Stimulated activated CD4-positive, alpha-beta T cell treated with anti-CD3 and anti-CD28 coated beads, Interleukin-4, amount 100 ng/mL, for 48 hours (primary cell): Measurements from ENCODE around the gene GTF3C1.

Experiments used
- DNase-seq, 2 donors: peaks; one replicate each; pipeline ENCODE4 v3.0.0-alpha.2; 2020; ENCODE audit warnings: low read depth in 2 of 2

The GTF3C1 gene

DNA sequence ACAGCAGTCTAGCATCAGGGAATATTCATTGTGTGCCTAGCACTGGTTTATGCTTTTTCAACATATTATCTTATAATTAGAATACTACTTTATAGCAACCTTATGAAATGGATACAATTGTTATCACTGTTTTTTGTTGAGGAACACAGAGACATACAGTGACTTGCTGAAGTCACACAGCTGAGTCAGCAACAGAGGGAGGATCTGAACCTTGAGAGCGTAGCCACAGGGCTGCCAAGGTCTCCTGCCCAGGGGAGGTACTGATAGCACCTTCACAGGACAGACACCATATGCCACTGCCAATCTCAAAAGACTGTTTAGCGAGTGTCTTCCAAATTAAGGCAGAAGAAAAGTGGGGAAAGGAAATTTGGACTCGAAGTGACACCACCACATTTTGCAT, 63.0 kb downstream of the GTF3C1 start:
- DNase-seq: no peak

DNA sequence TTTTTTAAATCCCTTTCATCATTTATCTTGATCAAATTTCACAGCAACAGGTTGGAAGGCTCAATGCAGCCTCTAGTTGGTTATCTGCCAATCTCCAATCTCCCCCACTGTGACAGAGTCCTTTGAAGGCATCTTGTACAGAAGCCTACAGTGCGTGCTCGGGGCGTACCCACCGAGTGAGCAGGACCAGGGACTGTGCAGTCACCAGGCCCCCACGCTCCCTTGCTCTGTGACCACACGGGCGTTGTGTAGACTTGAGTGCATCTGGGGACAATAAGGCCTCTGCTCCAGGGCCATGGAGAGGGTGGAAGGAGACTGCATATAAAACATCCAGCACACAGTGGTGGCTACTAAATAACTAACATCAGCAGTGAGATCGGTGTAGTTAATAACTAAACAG, 63.4 kb downstream of the GTF3C1 start:
- no peak for DNase-seq

DNA sequence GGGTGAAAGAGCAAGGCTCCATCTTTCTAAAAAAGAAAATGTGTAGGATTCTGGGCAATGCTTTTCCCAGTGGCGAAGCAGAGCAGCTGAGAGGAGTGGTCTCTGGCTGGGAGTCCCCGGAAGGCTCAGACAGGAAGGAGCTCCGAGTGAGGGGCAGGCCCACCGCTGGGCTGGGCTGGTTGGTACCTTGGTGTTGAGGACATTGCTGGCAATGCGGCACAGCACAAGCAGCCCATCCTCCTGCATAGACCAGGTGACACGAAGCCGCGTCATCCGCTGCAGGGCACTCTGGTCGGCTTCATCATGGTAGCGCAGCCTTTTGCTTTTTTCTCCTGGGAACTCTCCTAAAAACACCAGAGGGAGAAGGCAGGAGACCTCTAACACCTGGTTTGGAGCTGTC, 63.9 kb downstream of the GTF3C1 start:
- DNase-seq: no peak

DNA sequence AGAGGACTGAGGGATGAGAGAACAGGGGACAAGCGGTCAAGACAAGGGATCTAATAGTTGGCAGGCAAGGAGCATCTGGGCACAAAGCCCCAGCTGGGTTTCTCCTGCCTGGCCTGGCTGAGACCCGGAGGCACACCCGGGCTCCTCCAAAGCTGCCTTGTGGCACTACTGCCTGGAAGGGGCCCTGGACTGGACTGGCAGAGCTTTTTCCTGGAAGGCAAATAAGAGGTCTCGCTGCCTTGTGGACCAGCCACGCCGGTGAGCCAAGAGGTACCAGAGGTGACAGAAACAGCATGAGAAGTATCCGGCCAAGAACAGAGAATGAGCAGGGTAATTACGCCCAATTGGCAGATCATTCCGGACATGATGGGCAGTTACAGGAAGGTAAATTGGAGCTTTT, 64.6 kb downstream of the GTF3C1 start:
- no peak for DNase-seq

DNA sequence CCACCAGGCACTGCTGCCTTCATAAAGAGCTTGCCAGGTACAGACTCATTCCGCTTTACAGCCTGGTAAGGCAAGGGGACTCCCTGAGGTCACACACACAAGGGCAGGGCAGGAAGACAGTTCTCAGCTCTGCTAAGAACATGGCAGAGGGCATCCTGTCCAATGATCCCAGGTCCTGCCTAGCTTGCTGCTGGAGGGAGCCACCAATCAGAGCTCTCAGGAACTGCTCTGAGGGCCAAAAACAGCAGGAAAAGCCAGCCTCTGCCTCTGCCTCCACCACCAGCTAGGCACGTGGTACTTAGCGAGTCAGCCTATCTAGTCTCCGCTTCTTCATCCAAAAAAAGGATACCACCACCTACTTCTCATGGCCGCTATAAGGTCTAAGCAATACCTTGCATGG, 66.1 kb downstream of the GTF3C1 start:
- no peak for DNase-seq

DNA sequence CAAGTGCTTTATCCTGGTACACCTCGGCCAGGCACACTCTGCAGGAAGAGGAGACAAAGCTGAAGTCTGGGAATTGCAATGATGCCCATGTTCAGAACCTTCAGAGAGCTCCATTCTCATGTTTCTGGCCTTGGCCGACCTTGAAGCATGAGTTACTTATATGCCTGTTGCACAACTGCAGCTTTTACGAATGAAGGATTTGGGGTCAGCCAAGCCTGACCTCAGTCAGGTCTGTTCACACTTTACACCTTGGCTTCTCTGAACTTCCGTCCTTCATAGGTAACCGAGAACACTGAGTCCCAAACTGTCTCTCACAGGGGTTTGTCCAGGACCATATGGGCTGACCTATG, 66.7 kb downstream of the GTF3C1 start:
- DNase-seq: no peak

DNA sequence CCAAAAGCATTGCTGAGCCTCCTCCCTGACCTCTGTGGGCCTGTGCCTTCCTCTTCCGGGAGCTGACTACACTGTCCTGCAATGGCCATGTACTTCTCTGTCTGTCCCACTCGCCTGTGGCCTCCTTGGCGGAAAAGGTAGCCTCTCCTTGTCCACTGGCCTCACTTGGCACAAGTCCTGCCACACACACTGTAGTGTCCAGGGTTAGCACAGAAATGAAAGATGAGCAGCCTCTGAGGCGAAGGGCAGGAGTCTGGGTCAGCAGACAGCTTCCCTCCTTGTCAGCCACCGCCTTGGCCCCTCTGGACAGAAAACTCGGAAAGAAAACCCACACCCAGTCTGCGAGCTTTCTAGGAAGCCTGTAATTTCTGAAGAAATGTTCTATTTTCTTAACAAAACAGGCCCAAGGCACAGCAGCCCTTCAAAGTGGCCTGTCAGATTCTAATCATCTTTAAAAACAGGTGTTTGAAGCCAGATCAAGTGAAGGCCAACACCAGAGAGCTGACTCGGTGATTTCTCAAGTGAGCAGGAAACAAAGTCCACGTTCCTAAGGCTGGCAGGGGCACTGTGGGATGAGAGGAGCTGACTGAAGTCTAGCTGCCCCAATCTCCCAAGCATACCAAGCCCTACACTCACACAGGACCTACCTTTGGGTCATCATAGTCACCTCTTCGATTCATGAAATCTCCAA, 67.2 kb downstream of the GTF3C1 start:
- no peak for DNase-seq

DNA sequence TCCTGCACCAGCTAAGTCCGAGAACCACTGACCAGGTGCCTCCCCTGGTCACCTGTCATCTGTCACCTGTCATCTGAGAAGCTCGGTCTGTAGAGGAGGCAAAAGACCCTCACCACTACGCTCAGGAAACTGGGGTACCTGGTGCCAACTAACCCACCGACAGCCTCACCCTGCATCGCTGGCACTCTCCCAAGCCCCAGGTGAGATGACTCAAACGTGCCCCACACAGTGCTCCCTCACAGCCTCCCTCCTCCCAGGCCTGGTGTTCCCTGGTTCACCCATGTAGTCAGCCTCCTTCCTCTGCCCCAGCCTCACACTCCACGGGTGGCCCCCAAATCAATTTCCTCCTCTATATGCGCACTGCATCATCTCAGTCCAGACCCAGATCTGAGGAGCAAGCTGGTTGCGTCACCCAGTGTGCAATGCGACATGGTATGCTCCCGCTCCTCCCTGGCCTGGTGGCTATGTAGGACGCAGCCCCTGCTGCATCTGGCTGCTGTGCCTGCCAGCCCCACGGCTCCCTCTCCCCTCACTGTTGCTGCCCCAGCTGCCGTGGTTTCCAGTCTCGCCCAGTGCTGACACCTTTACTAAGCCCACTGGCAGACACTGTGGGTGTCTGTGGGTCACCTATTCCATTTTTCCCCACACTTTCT, 68.3 kb downstream of the GTF3C1 start:
- no peak for DNase-seq

DNA sequence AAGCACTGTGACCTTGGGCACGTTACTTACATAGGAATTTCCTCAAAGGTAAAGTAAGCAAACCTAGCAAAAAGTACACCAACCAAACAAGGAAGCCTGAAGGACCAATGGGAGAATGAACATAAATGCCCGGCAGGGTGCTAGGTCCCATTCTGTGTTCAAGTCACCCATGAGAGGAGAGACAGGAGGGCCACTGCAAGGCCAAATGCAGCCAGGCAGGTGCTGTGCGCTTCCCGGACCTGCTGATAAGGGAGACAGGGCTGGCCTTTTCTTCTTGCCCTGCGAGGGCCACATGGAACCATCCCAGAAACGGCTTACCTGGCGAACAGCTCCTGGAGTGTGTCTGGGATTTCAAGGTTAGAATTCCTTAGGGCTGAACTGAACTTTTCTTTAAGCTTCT, 69.0 kb downstream of the GTF3C1 start:
- no peak for DNase-seq

DNA sequence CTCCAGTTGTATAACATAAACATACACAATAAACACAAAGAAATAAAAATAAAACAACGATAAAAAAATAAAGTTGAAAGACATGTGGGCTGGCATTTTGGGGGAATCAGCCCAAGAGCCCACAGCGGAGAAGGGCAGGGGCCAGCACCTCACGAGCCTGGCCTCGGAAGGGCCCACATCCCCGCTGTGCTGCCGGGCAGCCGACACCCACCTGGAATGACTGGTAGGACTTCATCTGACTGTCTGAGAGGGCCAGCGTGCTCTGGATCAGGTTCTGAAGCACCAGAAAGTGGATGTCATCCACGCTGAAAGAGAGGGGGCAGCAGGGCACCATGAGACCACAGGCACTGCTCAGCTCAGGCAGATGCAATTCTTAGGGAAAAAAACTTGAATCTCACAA, 73.5 kb downstream of the GTF3C1 start:
- DNase-seq: no peak

DNA sequence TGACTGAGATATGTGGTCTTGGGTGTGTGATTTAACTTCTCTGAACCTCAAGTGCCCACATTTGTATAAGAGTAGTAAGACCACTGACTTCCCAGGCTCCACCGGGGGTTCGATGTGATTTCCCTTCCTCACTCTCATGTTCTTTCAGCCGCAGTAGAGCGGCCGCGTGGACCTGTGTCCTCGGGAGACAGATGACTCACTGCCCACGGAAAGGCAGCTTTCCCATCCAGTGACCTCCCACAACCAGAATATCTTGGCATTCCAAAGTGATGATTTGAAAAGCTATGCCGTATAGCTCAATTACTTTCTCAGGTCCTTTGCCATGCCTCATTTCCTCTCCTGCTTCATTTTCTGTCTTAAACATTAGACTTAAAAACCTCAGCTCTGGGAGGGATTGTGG, 74.2 kb downstream of the GTF3C1 start:
- no peak for DNase-seq

DNA sequence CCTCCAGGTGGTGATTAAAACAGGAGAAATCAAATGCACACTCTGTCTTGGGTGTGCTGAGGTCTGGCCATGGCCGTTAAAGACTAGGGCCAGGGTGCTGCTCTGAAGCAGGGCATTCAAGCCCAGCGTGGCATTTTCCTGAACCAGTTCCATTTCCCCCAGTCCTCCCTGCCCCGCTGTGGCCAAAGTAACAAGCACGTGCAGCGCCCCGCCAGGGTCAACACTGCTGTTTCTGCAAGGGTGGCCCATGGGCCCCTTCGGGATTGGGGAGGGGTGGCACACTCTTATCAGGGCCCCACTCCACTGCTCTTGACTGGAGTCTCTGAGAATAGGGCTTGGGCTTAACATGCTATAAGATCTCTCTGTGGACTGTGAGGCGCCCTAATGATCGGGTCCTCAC, 74.8 kb downstream of the GTF3C1 start:
- no peak for DNase-seq

DNA sequence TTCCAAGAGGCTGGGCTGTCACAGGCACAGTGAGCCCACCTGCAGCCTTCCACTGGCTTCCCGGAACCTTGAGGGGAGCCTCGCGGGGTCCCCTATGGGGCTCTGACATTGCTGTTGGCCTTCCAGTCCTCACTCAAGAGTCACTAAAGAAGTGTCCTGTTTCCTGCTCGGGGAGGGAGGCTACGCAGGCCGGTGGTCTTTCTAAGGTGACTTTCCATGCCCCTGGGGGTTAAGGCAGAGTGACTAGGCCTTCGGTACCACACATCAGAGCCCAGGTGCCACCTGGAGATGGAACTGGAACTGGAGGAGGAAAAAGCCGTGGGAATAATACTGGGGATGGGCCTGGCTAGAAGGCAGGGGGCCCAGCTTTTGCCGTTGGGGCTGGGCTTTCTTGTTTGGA, 75.7 kb downstream of the GTF3C1 start:
- no peak for DNase-seq

DNA sequence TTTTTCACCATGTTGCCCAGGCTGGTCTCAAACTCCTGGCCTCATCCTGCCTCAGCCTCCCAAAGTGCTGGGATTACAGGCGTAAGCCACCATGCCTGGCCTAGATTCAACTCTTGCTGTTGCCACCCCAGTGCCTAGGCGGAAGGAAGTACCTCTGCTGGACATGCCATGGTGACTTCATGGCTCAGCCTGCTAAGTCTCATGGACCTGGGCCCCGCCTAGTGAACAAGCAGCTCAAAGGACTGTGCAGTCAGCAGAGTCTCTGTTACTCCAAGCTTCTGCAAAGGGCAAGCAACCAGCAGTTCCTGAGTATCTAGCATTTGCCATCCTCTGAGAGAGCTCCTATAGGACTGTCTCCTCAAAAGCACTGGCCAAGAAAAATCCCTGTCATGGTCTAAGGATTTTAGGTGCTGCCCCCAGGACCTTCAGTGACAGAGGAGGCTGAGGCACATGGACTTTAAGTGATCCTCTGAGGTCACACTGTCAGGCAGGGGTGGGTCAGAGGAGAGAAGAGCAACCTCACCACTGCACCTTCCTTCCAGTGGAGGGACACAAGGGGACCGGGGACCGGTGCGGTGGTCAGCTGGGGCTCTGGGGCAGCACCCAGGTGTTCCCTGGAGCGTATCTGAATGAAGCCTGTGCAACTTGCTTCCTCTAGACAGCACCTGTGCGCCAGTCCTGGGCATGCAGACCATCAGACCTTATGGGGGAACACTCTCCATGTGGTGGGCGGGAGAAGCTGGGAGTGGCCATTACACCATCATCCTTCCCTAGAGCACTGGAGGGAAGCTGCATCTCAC, 76.4 kb downstream of the GTF3C1 start:
- DNase-seq: no peak

DNA sequence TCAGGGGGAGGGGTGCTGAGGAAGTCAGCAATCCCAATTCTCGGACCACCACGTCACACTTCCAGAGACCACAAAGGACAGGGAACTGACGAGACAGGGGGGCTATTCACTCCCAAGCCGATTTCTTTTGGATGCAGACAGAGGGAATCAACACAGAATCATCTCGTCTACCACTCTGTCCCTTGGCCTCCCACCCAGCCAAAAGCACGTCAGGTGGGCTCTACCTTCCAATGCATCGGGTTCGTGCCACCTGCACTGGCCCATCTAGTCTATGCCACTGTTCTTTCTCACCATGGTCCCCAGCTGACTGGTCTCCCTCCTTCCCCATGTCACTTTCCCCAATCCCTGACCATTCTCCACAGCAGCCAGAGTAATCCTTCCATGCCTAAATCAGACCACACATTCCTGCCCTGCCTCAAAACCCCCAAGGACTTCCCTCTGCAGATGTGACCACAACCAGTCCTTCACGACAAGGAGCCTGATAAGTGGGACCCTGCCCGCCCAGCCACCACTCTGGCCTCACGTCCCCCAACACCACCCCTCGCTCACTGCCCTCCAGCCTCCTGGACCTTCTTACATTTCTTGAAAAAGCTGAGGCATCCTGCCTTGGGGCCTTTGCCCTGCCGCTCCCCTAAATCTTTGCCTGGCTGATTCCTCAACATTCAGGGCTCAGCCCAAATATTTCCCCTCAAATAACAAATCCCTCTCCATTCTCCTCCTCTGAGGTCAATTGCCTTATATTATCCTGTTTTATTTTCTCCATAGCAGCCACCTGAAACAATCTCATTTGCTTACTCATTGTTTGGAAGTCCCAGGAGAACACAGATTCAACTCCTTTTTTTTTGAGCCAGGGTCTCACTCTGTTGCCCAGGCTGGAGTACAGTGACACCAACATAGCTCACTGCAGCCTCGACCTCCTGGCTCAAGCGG, 77.4 kb downstream of the GTF3C1 start:
- no peak for DNase-seq

DNA sequence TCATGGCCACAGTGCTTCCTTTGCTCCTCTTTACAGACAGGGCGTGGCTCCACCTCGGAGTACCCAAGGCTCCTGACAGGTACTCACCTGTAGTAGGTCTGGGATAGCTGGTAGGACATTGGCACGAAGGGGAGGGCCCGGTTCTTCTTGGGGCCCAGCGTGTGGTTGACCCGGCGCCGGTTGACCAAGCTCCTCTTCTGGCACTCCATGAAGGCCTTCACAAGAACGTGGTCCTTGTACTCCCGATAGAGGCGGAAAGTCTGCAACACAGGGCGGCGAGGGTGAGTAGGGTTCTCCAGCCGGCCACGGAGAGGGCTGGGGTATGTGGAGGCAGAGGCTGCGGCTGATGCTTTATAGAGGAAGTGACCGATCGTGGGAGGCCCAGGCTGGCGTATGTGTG, 78.1 kb downstream of the GTF3C1 start:
- no peak for DNase-seq

DNA sequence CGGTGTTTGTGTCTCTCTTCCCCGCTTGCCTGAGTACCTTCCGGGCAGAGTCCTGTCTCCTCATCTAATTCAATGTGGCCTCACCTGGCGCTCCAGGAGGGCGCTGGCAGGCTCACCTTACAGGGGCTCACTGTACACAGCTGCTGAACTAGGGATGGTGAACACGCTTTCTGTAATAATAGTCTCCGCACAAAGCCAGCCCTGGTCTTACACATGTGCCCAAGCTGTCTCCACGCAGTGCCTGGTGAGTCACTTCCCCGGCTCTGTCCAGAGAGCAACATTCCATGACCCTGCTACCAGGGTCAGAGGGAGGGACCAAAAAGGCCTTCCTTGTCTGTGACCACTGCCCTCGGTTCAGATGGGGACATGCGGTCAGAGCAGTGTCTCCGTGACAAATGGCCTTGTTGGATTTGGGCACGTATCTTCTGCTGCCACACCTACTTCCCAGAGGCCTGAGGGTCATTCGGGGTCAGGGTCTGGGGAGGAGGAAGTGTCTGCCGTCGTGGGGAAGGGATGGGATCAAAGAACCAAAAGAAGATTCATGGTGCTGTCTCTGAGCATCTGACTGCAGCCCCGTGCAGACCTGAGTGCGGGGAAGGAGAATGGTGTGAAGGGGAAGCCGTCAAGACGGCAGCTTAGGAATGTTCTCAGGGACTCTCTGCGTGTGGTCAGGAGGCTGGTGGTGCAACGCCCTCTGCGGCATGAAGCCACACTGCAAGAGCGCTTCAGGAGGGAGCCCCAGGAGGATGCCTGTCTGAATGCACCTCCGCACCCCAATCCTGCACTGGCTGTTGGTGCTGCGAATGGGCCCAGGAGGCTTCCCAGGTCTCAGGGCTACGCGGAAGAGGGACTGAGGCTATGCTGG, 78.9 kb downstream of the GTF3C1 start:
- no peak for DNase-seq

DNA sequence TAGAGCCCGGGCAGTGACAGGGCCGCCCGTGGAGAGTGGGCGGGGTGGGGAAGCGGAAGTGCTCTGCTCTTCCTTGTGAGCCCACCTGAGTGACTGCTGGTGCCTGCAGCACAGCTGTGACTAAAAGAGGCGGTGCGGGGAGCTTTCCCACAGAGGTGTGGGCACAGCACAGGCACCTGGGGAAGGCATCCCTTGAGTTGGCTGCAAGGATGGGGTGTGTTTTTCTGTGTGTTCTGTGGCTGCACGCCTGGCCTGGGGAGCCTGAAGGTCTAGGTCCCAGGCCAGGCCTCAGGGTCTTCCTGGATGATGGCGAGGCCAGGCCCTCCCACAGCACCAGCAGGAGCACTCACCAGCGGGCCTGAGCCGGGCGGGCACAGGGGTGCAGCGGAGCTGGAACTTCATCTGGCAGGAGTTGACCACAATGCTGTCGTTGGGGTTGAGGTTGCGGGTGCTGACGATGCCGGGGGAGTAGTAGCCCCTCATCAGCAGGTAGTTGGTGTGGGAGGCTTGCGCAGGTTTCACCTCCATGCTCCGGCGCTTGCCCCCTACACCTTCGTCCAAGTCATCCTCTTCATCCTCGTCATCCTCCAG, 80.7 kb downstream of the GTF3C1 start:
- no peak for DNase-seq

DNA sequence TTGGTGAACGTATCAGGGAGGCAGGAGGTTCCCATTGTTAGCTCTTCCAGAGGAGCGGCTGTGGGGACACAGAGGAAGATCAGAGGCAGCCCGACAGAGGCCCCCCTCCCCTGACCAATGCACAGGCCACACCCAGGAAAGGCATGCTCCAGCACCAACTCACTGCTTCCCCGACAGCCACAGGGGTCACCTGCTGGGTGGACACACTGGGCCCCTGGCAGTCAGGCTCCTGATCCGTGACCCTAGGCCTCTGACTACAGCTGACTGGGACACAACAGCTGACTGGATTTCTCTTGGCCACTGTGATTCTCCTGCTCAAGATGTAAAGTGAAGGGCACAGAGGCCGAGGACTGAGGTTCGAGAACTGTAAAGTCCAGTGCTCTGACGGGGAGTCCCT, 84.2 kb downstream of the GTF3C1 start:
- DNase-seq: no peak

DNA sequence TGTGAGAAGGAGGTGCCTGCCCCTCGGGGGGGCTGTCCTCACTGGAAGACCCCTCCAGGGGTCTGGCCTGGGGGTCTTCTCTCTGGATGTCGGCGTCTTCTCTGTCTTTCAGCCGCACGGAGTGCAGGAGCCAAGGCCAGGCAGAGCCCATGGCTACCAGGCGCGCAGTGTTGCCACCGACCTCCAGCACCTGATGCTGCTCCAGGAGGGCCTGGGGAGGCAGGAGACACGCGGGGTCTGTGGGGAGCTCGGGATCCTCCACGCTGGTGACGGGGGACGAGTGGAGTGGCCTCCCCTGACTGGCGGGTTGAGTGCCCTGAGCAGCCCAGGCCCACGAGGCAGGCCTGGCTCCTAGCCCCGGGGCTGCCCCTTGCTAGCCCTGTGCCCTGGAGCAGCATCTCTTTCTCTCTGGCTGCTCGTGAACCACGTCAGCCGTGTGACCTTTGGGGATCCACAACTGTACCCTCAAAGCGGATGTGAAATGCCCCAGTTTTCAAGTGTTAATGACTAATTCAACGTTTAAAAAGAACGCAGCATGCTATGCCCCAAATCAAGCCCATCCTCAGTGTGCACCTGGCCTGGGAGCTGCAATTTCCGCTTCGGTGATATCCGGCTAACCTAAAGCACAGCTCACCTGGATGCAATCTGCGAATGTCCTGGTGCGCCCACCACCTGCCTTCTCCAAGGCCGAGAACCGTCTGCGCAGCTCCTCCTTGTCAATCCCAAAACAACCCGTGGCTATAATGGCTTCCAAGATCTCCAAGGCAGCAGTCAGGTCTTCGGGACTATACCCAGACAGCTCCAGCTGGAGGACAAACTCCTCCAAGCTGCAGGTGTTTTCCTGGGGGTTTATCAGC, 84.9 kb downstream of the GTF3C1 start:
- no peak for DNase-seq
